Transverse colon (tissue), 4 donors: ENCODE measurements around the gene NFIA.

ENCODE experiments used
- POLR2A ChIP-seq: fragments of 450-650 bp; IDR thresholded peaks from one replicate; pipeline ENCODE4 v1.6.1; 2016; ENCODE audit warnings: antibody characterized with exemption, mild to moderate bottlenecking, moderate library complexity
- POLR2AphosphoS5 ChIP-seq, 3 donors: sonication (generic); formaldehyde crosslinking; IDR thresholded peaks; one replicate each; pipeline ENCODE4 v1.6.1; 2016; ENCODE audit warnings: antibody characterized with exemption in 3 of 3
- TF ChIP-seq, protein P1 (sequence below), 5 experiments: fragments of 200-600 bp in 3 of 5; fragments of 450-650 bp in 2 of 5; sonication (generic) in 3 of 5; IDR thresholded peaks; 1 replicate in 2 of 5; 2 replicates in 3 of 5; pipeline ENCODE4 v1.5.1; 2016 to 2017; ENCODE audit warnings: antibody characterized with exemption in 5 of 5, inconsistent platforms in 3 of 5, mild to moderate bottlenecking in 2 of 5, moderate library complexity in 1 of 5

- TF ChIP-seq POLR2A (no peak), POLR2AphosphoS5 (IDR thresholded peaks at IDR 0.05) (no peak)
- TF ChIP-seq, protein P1, sequence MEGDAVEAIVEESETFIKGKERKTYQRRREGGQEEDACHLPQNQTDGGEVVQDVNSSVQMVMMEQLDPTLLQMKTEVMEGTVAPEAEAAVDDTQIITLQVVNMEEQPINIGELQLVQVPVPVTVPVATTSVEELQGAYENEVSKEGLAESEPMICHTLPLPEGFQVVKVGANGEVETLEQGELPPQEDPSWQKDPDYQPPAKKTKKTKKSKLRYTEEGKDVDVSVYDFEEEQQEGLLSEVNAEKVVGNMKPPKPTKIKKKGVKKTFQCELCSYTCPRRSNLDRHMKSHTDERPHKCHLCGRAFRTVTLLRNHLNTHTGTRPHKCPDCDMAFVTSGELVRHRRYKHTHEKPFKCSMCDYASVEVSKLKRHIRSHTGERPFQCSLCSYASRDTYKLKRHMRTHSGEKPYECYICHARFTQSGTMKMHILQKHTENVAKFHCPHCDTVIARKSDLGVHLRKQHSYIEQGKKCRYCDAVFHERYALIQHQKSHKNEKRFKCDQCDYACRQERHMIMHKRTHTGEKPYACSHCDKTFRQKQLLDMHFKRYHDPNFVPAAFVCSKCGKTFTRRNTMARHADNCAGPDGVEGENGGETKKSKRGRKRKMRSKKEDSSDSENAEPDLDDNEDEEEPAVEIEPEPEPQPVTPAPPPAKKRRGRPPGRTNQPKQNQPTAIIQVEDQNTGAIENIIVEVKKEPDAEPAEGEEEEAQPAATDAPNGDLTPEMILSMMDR (IDR thresholded peaks at IDR 0.05) = no peak
Observed at GRCh38 chr1:61165402-61165801, 83.0 kb downstream of the NFIA start.
